DMS53 treated with DMSO at 0.1 percent for 48 hours (cell line): ENCODE data around the gene ABHD3.
"Not testable (repeated sequence)": the region's sequence is repeated elsewhere in the genome, so short reads cannot be mapped to it uniquely, and the experiment has no call there.

Experiments used
- DNase-seq: peaks from one replicate; lab custom pipeline; 2025; ENCODE audit not compliant: unreplicated experiment; lab: John Stamatoyannopoulos, UW

ABHD3 gene

DNA sequence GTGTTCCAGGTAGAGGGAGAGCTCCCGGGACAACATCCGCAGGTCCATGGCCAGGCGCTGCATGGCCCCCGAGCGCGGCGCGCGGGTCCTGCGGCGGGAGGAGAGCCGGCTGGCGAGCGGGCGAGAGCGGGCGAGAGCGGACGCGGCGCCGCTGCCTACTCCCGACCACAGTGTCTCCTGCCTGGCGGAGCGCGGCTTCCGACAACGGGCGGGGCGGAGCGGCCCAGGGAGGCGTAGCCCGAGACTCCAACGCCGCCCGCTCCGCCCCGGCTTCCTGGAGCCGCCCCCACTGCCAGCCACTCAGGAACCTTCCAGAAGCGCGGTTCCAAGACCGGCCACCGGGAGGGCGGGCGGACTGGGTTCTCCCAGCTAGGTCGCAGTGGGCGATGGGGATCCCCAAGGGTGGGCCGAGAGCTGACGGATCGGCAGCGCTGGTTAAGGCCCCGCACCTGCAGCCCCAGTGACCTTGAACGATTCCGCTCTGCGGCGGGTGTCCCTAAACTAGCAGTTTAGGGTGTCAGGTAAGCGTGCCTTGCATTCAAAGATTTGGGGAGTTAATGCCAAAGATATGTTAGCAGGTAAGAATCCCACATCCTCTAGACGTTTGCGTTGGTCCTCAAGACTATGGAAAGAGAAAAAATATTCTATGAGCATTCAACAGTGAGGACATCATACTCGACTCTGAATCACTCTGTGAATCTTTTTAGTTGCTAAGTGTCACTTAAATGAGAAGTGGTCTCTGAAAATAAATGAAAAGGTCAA, at the start of gene ABHD3:
TSS of gene ABHD3 (minus strand) at position 172 of the 762 bp plus-strand sequence. CDS start at position 63, 109 bp downstream.
- DNase-seq, result peak; percentile 70

GRCh38 chr18:21747764-21748693, 43.5 kb upstream of the ABHD3 start:
- DNase-seq, result no peak

DNA sequence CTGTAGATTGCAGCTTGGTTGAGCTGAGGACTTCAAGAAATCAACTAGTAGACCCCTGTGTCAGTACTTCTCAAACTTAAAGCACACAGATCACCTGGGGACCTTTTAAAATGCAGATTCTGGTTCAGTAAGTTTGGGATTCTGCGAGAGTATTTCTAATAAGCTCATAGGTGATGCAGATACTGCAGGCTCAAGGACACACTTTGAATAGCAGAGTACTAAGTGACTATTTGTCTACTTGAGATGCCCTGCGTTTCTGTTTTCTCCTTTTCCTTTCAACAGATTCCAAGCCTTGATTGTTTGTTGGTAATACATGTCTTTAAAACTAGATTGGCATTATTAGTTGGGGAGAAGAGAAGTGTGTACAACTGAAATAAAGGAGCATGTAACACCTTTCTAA, 42.7 kb upstream of the ABHD3 start:
- DNase-seq, result no peak

- no peak for DNase-seq
These were observed 40.7 kb upstream of the ABHD3 start for GRCh38 chr18:21745231-21745630.

- no peak for DNase-seq
These were observed 38.7 kb upstream of the ABHD3 start for GRCh38 chr18:21743166-21743832.

GRCh38 chr18:21742315-21742687, 37.7 kb upstream of the ABHD3 start:
- DNase-seq, result no peak

DNA sequence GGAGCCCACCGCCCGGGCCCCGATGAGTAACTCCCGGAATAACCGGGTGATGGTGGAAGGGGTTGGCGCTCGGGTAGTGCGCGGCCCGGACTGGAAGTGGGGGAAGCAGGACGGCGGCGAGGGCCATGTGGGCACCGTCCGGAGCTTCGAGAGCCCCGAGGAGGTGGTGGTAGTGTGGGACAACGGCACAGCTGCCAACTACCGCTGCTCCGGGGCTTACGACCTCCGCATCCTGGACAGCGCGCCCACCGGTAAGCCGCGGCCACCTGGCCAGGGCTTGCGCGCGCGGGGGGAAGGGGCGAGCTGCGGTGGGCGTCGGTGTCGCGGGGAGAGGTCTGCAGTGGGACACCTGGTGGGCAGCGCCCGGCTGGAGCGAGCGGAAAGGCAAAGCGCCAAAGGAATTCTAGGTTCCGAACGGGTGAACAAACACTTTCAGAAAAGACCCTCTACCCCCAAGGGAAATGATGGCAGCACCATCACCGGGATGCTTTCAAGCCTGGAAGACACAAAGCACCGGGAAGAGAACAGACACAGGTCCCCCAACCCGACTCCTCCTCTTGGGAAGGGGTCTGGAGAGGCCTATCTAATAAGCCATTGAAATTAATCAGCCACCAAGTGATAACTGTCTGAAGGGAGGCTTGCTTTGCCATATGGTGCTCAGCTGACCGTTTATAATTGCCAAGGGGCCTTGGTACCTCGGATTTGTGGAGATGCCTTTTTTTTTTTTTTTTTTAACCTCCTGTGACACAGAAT, 37.2 kb upstream of the ABHD3 start:
- no peak for DNase-seq

- peak; percentile 12 for DNase-seq
These were observed 36.7 kb upstream of the ABHD3 start for GRCh38 chr18:21741312-21741561.

GRCh38 chr18:21740538-21741311, 36.2 kb upstream of the ABHD3 start, which contains the start of gene MIB1:
Gene MIB1, plus strand, starts transcription at chr18:21740792. Its CDS starts 792 bp downstream, at chr18:21741584.
- DNase-seq, result peak; percentile 79

DNA sequence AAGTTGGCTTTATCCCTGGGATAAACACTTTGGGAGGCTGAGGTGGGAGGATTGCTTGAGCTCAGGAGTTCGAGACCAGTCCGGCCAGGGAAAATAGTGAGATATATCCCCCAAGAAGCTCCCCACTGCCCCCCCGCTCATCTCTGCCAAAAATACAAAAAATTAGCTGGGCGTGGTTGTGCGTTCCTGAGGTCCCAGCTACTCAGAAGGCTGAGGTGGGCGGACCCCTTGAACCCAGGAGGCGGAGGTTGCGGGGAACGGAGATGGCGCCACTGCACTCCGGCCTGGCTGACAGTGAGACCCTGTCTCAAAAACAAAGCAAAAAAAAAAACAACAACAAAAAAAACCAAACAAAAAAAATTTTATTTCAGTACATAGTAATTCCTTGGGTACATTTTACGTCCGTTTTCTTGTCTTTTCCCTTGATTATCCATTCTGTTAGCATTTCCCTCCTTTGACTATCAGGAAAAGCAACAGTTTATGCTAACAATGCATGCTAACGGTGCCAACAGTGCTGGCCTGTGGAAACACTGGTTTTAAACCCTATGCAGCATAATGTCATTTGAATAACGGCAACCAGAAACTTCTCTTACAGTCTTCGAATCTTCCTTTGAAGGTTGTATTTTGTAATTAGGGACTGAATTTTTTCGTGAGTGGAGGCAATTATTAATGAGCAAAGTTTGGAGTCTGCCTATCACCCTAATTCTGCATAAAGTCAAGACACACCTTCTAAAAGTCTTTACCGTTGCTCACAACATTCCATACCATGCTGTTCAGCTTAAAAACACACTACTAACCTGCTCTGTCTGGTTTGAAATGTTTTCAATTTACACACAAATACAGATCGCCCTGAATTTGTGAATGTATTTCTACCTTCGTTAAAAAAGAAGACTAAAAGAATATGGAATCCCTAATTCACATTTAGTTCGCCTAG, 35.3 kb upstream of the ABHD3 start:
- DNase-seq, result no peak

DNA sequence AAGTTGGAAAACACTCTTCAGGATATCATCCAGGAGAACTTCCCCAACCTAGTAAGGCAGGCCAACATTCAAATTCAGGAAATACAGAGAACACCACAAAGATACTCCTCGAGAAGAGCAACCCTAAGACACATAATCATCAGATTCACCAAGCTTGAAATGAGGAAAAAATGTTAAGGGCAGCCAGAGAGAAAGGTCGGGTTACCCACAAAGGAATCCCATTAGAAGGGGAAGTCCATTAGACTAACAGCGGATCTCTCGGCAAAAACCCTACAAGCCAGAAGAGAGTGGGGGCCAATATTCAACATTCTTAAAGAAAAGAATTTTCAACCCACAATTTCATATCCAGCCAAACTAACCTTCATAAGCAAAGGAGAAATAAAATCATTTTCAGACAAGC, 32.4 kb upstream of the ABHD3 start:
- not testable (repeated sequence) for DNase-seq

DNA sequence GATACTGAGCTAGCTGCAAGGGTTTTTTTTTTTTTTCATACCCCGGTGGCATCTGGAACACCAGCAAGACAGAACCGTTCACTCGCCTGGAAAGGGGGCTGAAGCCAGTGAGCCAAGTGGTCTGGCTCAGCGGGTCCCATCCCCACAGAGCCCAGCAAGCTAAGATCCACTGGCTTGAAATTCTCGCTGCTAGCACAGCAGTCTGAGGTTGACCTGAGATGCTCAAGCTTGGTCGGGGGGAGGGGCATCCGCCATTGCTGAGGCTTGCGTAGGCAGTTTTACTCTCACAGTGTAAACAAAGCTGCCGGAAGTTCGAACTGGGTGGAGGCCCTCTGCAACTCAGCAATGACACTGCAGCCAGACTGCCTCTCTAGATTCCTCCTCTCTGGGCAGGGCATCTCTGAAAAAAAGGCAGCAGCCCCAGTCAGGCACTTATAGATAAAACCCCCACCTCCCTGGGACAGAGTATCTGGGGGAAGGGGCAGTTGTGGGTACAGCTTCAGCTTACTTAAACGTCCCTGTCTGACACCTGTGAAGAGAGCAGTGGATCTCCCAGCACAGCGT, 31.0 kb upstream of the ABHD3 start:
- DNase-seq, result peak; percentile 72

DNA sequence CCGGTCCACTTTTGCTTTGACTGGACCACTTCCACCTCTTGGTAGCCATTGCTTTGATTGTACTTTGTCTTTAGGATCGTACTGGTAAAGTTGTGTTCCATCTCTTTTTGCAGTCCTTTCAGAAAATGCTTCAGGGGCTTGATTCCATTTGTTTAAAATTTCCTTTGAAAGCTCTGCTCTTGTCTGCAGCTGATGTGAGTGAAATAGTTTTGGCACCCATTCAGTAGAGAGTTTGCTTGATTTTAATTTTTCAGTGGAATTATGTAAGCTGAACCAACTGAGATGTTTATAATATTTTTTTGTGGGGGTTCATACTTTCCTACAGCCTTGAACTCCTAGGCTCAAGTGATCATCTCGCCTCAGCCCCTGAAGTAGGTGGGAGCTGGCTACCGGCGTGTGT, 28.4 kb upstream of the ABHD3 start:
- DNase-seq, result no peak

GRCh38 chr18:21727702-21728101, 23.1 kb upstream of the ABHD3 start:
- no peak for DNase-seq

GRCh38 chr18:21725201-21725600, 20.6 kb upstream of the ABHD3 start:
- no peak for DNase-seq

DNA sequence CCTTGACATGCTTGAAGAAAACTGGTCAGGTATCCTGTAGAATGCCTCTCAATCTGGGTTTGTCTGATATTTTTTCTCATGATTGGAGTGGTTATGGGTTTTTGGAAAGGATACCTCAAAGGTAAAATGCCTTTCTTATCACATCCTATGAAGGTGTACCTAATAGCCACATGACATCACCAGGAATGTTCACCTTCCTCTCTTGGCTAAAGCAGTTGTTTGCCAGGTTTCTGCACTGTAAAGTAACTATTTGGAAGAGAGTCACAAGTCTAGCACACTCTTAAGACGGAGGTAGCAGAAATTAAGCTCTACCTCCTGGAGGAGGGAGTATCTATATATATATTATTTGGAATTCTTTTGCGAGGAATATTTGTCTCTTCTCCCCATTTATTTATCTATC, 18.1 kb upstream of the ABHD3 start:
- DNase-seq, result no peak

- no peak for DNase-seq
These were observed 9.9 kb upstream of the ABHD3 start for GRCh38 chr18:21714474-21714873.

GRCh38 chr18:21707130-21707529, 2.6 kb upstream of the ABHD3 start:
- DNase-seq, result not testable (repeated sequence)

DNA sequence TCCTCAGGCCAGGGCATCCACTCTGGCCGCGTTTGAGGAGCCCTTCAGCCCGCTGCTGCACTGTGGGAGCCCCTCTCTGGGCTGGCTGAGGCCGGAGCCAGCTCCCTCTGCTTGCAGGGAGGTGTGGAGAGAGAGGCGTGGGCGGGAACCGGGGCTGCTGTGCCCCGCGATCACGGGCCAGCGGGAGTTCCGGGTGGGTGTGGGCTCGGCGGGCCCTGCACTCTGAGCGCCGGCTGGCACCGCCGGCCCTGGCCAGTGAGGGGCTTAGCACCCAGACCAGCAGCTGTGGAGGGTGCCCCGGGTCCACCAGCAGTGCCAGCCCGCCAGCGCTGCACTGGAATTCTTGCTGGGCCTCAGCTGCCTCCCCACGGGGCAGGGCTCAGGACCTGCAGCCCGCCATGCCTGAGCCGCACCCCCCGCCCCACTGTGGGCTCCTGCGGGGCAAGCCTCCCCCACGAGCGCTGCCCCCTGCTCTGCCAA, 1.9 kb upstream of the ABHD3 start:
- DNase-seq, result no peak
